Hepatocyte (in vitro differentiated cells): Measurements from ENCODE around the gene ARHGEF40. TPM values are rescaled to one million over a fixed set of nuclear protein-coding genes. Genes with fewer than 3 reads are reported as not detected.

ENCODE experiments used
- DNase-seq: peaks from one replicate; pipeline ENCODE4 v3.0.0-alpha.2; 2016; ENCODE audit warnings: low spot score
- H2AFZ ChIP-seq: fragments of 200-600 bp; sonication (generic); 2 replicates; pipeline ENCODE4 v1.6.0; 2016; ENCODE audit warnings: antibody characterized with exemption, mild to moderate bottlenecking
- H3K27ac ChIP-seq: fragments of 200-600 bp; sonication (generic); 2 replicates; pipeline ENCODE4 v1.5.1; 2016; ENCODE audit warnings: mild to moderate bottlenecking
- H3K27me3 ChIP-seq: fragments of 200-600 bp; sonication (generic); 2 replicates; pipeline ENCODE4 v1.6.1; 2016
- H3K36me3 ChIP-seq: fragments of 200-600 bp; sonication (generic); replicated peaks from 2 replicates; pipeline ENCODE4 v1.5.1; 2016; ENCODE audit warnings: low read depth; ENCODE audit not compliant: insufficient read depth
- H3K4me1 ChIP-seq: fragments of 200-600 bp; sonication (generic); 2 replicates; pipeline ENCODE4 v1.5.1; 2016; ENCODE audit warnings: mild to moderate bottlenecking, moderate library complexity; ENCODE audit not compliant: insufficient read depth
- H3K4me2 ChIP-seq: fragments of 200-600 bp; sonication (generic); 2 replicates; pipeline ENCODE4 v1.6.0; 2016
- H3K4me3 ChIP-seq: fragments of 200-600 bp; sonication (generic); 2 replicates; pipeline ENCODE4 v1.5.1; 2016; ENCODE audit warnings: mild to moderate bottlenecking
- H3K79me2 ChIP-seq: fragments of 200-600 bp; sonication (generic); 2 replicates; pipeline ENCODE4 v1.6.0; 2017; ENCODE audit warnings: mild to moderate bottlenecking
- H3K9me2 ChIP-seq: fragments of 200-600 bp; sonication (generic); replicated peaks from 2 replicates; pipeline ENCODE4 v1.6.0; 2017; ENCODE audit warnings: mild to moderate bottlenecking; ENCODE audit not compliant: insufficient read depth
- H3K9me3 ChIP-seq: fragments of 200-600 bp; sonication (generic); 2 replicates; pipeline ENCODE4 v1.5.1; 2016; ENCODE audit warnings: low read depth, mild to moderate bottlenecking
- H4K20me1 ChIP-seq: fragments of 200-600 bp; sonication (generic); 2 replicates; pipeline ENCODE4 v1.6.0; 2016; ENCODE audit warnings: mild to moderate bottlenecking; ENCODE audit not compliant: insufficient read depth, poor library complexity, severe bottlenecking
- EZH2 ChIP-seq: fragments of 200-600 bp; sonication (generic); IDR thresholded peaks from 2 replicates; pipeline ENCODE4 v1.6.1; 2016; ENCODE audit warnings: antibody characterized with exemption, mild to moderate bottlenecking, borderline replicate concordance
- EZH2phosphoT487 ChIP-seq: fragments of 200-600 bp; sonication (generic); IDR thresholded peaks from one replicate; pipeline ENCODE4 v1.6.1; 2018; ENCODE audit warnings: antibody characterized with exemption, mild to moderate bottlenecking, low read depth, moderate library complexity; ENCODE audit not compliant: unreplicated experiment, severe bottlenecking
- WGBS: methylation state at CpG from one replicate; pipeline ENCODE4 v1.1.6; 2016; ENCODE audit warnings: low lambda C conversion rate; ENCODE audit errors: missing lambda C conversion rate; 5-methylcytosine and 5-hydroxymethylcytosine counted together
- polyA plus RNA-seq: library from polyadenylated mRNA; unstranded; fragments of >200 nt; fragmentation: Nextera tagmentation; extraction: Ambion mirVana; gene quantifications from 2 replicates; pipeline ENCODE4 v1.2.1, GENCODE V29; 2016
- total RNA-seq: library from RNA; depleted of rRNA; stranded (reverse); fragments of >200 nt; gene quantifications from 2 replicates; pipeline ENCODE4 v1.2.3, GENCODE V29; 2014
- TF ChIP-seq, protein P1 (sequence below): fragments of 200-600 bp; sonication (generic); IDR thresholded peaks from 2 replicates; pipeline ENCODE4 v1.5.1; 2016; ENCODE audit warnings: antibody characterized with exemption, mild to moderate bottlenecking; ENCODE audit not compliant: poor library complexity

Gene ARHGEF40
- total and polyA plus RNA-seq, 2 experiments from 2014 or later: 38.1 to 53.7 TPM

GRCh38 chr14:21074398-21075272 lies 4.5 kb downstream of the ARHGEF40 start:
- H3K9me2 ChIP-seq: no peaks in the 10 kb centered on the region
- no peak for TF ChIP-seq EZH2phosphoT487
- no peak for TF ChIP-seq EZH2
- TF ChIP-seq, protein P1, sequence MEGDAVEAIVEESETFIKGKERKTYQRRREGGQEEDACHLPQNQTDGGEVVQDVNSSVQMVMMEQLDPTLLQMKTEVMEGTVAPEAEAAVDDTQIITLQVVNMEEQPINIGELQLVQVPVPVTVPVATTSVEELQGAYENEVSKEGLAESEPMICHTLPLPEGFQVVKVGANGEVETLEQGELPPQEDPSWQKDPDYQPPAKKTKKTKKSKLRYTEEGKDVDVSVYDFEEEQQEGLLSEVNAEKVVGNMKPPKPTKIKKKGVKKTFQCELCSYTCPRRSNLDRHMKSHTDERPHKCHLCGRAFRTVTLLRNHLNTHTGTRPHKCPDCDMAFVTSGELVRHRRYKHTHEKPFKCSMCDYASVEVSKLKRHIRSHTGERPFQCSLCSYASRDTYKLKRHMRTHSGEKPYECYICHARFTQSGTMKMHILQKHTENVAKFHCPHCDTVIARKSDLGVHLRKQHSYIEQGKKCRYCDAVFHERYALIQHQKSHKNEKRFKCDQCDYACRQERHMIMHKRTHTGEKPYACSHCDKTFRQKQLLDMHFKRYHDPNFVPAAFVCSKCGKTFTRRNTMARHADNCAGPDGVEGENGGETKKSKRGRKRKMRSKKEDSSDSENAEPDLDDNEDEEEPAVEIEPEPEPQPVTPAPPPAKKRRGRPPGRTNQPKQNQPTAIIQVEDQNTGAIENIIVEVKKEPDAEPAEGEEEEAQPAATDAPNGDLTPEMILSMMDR: no peak
- H2AFZ ChIP-seq: no peak overlapping the region
- peaks cover 13% of the 10 kb centered on the region for H3K4me1 ChIP-seq
- no peak overlapping the region for H3K4me2 ChIP-seq
- no peak for DNase-seq
- no peaks in the 10 kb centered on the region for H3K27me3 ChIP-seq
- peaks cover 27% of the 10 kb centered on the region for H3K79me2 ChIP-seq
- no peaks in the 10 kb centered on the region for H3K36me3 ChIP-seq
- 94% methylated on average over 22 of the region's 26 CpGs for WGBS
- H3K4me3 ChIP-seq: no peak overlapping the region
- H3K27ac ChIP-seq: no peak overlapping the region
- no peaks in the 10 kb centered on the region for H3K9me3 ChIP-seq
- peaks cover 5% of the 10 kb centered on the region for H4K20me1 ChIP-seq

DNA sequence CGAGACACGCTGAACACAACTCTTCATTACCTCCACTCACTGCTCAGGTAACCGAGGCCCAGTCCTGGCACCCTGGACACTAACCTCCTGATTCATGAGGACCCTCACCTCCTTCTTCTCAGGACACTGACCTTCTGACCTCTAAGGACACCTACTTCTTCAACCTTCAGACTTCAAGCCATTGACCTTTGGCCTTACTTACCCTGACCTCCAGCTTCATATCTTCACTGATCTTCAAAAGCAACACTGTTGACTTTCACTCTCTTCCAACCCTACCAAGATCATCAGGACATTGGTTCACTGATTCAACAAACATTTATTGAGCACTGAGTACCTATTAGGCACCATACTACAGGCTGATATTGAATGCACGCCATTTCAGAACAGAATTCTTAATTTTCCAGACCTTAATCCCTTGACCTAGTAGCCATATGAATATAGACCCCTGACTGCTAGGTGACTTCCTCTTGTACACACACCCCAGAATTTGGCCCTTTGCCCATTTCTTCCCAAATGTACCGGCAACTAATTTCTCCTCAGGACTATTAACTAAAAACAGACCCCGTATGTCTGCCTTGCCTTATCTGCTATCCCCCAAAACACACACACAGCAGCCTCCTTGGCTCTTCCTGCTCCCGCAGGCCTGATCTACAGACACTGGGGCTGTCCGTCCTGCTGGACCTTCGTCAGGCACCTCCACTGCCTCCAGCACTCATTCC lies 5.8 kb downstream of the ARHGEF40 start:
- H4K20me1 ChIP-seq: peaks cover 5% of the 10 kb centered on the region

DNA sequence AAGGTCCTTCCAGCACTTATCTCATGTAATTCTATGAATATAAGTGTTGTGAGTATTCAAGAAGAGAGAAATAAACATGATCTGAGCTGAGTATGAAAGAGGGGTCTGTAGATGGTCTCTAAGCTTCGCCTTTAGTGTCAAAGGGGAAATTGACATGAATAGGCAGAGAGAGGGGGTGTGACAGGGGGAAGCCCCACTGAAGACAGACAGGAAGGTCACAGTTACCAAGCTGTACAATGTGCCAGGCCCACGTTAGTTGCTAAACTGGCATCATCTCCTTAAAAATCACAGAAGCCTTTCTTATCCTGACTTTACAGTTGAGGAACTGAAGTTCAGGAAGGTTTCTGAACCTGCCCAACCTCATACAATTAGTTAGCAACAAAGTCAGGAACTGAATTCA lies 7.6 kb downstream of the ARHGEF40 start:
- no peaks in the 10 kb centered on the region for H3K27me3 ChIP-seq
- H3K4me1 ChIP-seq: peaks cover 1% of the 10 kb centered on the region
- no peak for TF ChIP-seq EZH2
- TF ChIP-seq, protein P1: no peak
- TF ChIP-seq EZH2phosphoT487: no peak
- no peak overlapping the region for H3K4me2 ChIP-seq
- WGBS: 98% methylated on average over 2 of the region's 2 CpGs
- no peaks in the 10 kb centered on the region for H3K36me3 ChIP-seq
- no peak overlapping the region for H2AFZ ChIP-seq
- no peak overlapping the region for H3K27ac ChIP-seq
- peaks cover 5% of the 10 kb centered on the region for H4K20me1 ChIP-seq
- H3K79me2 ChIP-seq: peaks cover 19% of the 10 kb centered on the region
- no peak for DNase-seq
- H3K4me3 ChIP-seq: no peak overlapping the region
- no peaks in the 10 kb centered on the region for H3K9me3 ChIP-seq
- H3K9me2 ChIP-seq: no peaks in the 10 kb centered on the region

More for the DNA sequence above, 5.8 kb downstream of the ARHGEF40 start:
- Histone ChIP-seq H3K4me1 (peaks cover 12% of the 10 kb centered on the region), H3K4me2 (no peak overlapping the region), H3K9me2 (no peaks in the 10 kb centered on the region), H3K27me3 (no peaks in the 10 kb centered on the region), H3K4me3 (no peak overlapping the region), H3K9me3 (no peaks in the 10 kb centered on the region), H2AFZ (no peak overlapping the region), H3K36me3 (no peaks in the 10 kb centered on the region), H3K79me2 (peaks cover 24% of the 10 kb centered on the region), H3K27ac (no peak overlapping the region)
- DNase-seq: no peak
- no peak for TF ChIP-seq EZH2
- TF ChIP-seq, protein P1: no peak
- no peak for TF ChIP-seq EZH2phosphoT487
- WGBS: 86% methylated on average over 9 of the region's 9 CpGs
